ENCODE data around the gene GMEB2.
"Not testable (repeated sequence)": the region's sequence is repeated elsewhere in the genome, so short reads cannot be mapped to it uniquely, and the experiment has no call there.

Gene GMEB2

DNA sequence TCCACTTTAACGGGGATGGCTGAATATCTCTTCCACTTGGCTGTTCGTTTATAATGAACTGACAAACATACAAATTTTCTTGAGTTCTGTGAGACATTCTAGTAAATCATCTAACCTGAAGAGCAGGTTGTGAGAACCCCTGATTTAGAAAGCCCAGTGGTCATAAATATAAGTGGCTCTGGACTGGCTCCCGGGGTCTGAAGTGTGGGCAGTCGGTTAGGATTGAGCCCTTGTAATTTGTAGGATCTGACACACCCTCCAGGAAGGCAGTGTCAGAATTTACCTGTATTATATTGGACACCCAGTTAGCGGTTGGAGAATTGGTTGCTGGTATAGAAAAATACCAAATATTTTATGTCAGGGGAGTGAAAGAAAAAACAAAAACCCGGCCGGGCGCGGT lies 6.8 kb upstream of the GMEB2 start:
- no peaks in the 10 kb centered on the region for H3K9me3 ChIP-seq (ENCODE audit: insufficient read depth, low read depth, low read length)
- H3K9ac ChIP-seq (ENCODE audit: low read depth, low read length): no peak overlapping the region
- WGBS: 95% methylated on average over 9 of the region's 9 CpGs
- H3K4me3 ChIP-seq (ENCODE audit: low read length): no peak overlapping the region
- no peaks in the 10 kb centered on the region for H3K36me3 ChIP-seq (ENCODE audit: insufficient read depth, low read length)
- no peak overlapping the region for H3K27ac ChIP-seq (ENCODE audit: low read depth, low read length)
- H3K27me3 ChIP-seq (ENCODE audit: insufficient read depth, low read length): no peaks in the 10 kb centered on the region
- H3K4me1 ChIP-seq (ENCODE audit: insufficient read depth, low read length): no peaks in the 10 kb centered on the region

DNA sequence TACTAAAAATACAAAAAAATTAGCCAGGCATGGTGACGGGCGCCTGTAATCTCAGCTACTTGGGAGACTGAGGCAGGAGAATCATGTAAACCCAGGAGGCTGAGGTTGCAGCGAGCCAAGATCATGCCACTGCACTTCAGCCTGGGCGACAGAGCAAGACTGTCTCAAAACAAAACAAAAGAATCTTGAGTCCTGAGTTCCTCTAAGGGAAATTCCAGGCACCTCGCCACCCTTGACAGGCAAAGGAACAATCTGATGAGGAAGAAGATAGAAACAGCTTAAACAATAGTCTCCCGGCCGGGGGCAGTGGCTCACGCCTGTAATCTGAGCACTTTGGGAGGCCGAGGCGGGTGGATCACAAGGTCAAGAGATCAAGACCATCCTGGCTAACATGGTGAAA lies 4.5 kb upstream of the GMEB2 start:
- not testable (repeated sequence) for H3K9ac ChIP-seq (ENCODE audit: low read depth, low read length); H3K27me3 ChIP-seq (ENCODE audit: insufficient read depth, low read length); H3K36me3 ChIP-seq (ENCODE audit: insufficient read depth, low read length); H3K27ac ChIP-seq (ENCODE audit: low read depth, low read length); H3K4me1 ChIP-seq (ENCODE audit: insufficient read depth, low read length); H3K4me3 ChIP-seq (ENCODE audit: low read length); H3K9me3 ChIP-seq (ENCODE audit: insufficient read depth, low read depth, low read length)
- WGBS: 73% methylated on average over 10 of the region's 10 CpGs

DNA sequence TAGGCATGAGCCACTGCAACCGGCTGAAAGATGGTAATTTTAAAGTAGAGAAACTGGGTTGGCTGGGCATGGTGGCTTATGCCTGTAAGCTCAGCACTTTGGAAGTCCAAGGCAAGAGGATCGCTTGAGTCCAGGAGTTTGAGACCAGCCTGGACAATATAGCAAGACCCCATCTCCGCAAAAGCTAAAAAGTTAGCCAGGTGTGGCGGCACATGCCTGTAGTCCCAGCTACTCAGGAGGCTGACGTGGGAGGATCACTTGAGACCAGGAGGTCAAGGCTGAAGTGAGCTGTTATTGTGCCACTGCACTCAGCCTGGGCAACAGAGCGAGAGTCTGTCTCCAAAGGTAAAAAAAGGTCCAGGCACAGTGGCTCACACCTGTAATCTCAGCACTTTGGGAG lies 4.1 kb upstream of the GMEB2 start:
- H3K27ac ChIP-seq (ENCODE audit: low read depth, low read length); H3K4me1 ChIP-seq (ENCODE audit: insufficient read depth, low read length); H3K4me3 ChIP-seq (ENCODE audit: low read length); H3K36me3 ChIP-seq (ENCODE audit: insufficient read depth, low read length); H3K9me3 ChIP-seq (ENCODE audit: insufficient read depth, low read depth, low read length); H3K9ac ChIP-seq (ENCODE audit: low read depth, low read length); H3K27me3 ChIP-seq (ENCODE audit: insufficient read depth, low read length): not testable (repeated sequence)
- 93% methylated on average over 6 of the region's 6 CpGs for WGBS

DNA sequence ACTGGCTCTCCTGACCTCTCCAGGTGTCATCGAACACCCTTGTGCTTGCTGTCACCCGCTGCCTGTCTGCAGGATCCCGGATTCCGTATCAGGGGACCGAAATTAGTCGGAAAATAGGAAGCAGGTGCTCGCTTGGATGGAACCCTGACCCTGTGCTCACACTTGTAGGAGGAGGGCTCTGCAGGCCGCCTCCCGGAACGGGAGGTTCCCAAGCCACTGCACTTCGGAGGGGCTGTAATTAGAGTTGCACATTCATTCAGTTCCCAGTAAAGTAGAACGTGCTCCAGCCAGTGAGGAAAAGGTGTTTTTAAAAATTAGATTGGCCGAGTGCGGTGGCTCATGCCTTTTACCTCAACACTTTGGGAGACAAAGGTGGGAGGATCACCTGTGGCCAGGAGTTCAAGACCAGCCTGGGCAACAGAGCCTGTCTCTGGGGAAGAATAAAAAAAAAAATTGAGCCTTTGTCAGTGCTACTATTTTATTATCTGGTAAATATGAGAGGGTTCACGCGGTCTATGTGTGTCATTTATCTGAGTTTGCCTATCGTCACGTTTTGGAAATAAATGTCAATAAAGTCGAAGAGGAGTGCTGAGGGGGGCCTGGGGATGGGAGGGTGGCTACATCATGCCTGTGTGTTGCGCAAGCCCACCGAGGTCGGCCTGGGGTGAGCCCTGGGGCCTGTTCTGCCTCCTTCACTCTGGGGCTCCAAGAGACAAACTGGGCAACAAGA lies 1.5 kb upstream of the GMEB2 start:
- Histone ChIP-seq H3K9ac (ENCODE audit: low read depth, low read length) (no peak overlapping the region), H3K9me3 (ENCODE audit: insufficient read depth, low read depth, low read length) (no peaks in the 10 kb centered on the region), H3K36me3 (ENCODE audit: insufficient read depth, low read length) (no peaks in the 10 kb centered on the region), H3K4me3 (ENCODE audit: low read length) (peak overlapping the region; percentile 91), H3K27me3 (ENCODE audit: insufficient read depth, low read length) (no peaks in the 10 kb centered on the region), H3K27ac (ENCODE audit: low read depth, low read length) (no peak overlapping the region), H3K4me1 (ENCODE audit: insufficient read depth, low read length) (no peaks in the 10 kb centered on the region)
- WGBS: 82% methylated on average over 22 of the region's 22 CpGs

DNA sequence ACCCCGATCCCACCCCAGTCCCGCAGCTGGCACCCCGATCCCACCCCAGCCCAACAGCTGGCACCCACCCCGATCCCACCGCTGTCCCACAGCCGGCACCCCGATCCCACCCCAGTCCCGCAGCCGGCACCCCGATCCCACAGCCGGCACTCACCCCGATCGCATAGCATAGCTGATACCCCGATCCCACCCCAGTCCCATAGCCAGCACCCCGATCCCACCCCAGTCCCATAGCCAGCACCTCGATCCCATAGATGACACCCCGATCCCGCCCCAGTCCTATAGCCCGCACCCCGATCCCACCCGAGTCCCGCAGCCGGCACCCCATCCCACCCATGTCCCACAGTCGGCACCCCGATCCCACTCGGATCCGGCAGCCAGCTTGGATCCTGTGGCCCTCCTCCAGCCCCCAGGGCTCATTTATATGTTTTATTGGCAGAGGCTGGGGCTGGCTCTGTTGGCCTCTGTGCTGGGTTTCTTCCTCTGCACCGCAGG lies 897 bp upstream of the GMEB2 start:
- WGBS: 72% methylated on average over 28 of the region's 28 CpGs
- Histone ChIP-seq H3K9ac (ENCODE audit: low read depth, low read length) (no peak overlapping the region), H3K27ac (ENCODE audit: low read depth, low read length) (no peak overlapping the region), H3K27me3 (ENCODE audit: insufficient read depth, low read length) (no peaks in the 10 kb centered on the region), H3K9me3 (ENCODE audit: insufficient read depth, low read depth, low read length) (no peaks in the 10 kb centered on the region), H3K4me3 (ENCODE audit: low read length) (peak overlapping the region; percentile 91), H3K36me3 (ENCODE audit: insufficient read depth, low read length) (no peaks in the 10 kb centered on the region), H3K4me1 (ENCODE audit: insufficient read depth, low read length) (no peaks in the 10 kb centered on the region)

DNA sequence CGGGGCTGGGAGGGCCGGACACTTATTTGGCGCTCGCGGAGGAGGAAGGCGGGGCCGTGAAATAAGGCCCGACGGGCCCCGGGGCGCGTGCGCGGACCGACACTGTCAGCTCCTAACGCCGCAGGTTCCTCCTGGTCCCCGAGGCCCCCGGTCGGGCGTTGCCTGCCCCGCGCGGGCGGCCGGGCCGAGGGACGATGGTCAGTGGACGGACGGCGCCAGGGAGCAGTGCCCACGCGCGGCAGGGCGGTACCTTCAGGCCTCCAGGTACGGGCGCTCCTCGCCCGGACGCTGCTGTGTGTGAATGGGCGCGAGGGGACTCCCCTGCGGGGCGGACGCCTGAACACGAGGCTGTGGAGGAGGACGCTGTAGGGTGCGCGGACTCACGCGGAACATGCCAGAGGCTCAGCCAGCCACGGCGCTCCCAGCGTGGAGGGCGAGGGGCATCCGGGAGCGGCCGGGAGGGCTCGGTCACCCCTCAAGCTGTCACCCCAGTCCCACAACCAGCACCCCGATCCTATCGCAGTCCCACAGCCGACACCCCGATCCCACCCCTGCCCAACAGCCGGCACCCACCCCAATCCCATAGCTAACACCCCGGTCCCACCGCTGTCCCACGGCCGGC lies 339 bp upstream of the GMEB2 start:
- WGBS: 4% methylated on average over 68 of the region's 68 CpGs
- Histone ChIP-seq H3K27me3 (ENCODE audit: insufficient read depth, low read length) (no peaks in the 10 kb centered on the region), H3K36me3 (ENCODE audit: insufficient read depth, low read length) (no peaks in the 10 kb centered on the region), H3K9ac (ENCODE audit: low read depth, low read length) (peak overlapping the region; percentile 85), H3K9me3 (ENCODE audit: insufficient read depth, low read depth, low read length) (no peaks in the 10 kb centered on the region), H3K4me1 (ENCODE audit: insufficient read depth, low read length) (no peaks in the 10 kb centered on the region), H3K27ac (ENCODE audit: low read depth, low read length) (peak overlapping the region; percentile 53; the same call in 1 of the 2 replicates), H3K4me3 (ENCODE audit: low read length) (peak overlapping the region; percentile 91)

DNA sequence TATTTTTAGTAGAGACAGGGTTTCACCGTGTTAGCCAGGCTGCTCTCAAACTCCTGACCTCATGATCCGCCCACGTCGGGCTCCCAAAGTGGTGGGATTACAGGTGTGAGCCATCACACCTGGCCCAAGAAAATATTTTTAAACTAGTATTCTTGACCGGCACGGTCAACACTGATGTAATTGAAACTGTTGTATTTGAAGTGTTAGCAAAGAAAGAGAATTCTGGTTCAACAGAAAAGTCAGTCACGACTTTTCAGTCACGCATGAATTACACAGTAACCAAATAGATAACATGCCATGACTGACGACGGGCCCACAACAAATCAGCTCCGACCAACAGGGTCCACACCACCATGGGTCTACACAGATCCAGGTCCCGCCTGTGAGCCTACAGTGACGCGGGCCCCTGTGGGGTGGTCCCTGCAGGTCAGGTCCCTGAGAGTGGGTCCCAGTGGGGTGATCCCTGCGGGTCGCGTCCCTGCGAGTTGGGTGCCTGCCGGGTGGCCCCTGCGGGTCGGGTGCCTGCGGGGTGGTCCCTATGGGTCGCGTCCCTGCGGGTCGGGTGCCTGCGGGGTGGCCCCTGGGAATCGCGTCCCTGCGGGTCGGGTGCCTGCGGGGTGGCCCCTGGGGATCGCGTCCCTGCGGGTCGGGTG lies 1.0 kb downstream of the GMEB2 start:
- H3K4me3 ChIP-seq (ENCODE audit: low read length): peak overlapping the region; percentile 80
- H3K27me3 ChIP-seq (ENCODE audit: insufficient read depth, low read length): no peaks in the 10 kb centered on the region
- WGBS: 25% methylated on average over 36 of the region's 36 CpGs
- H3K27ac ChIP-seq (ENCODE audit: low read depth, low read length): peak overlapping the region; percentile 91
- peak overlapping the region; percentile 94 for H3K9ac ChIP-seq (ENCODE audit: low read depth, low read length)
- H3K9me3 ChIP-seq (ENCODE audit: insufficient read depth, low read depth, low read length): no peaks in the 10 kb centered on the region
- no peaks in the 10 kb centered on the region for H3K4me1 ChIP-seq (ENCODE audit: insufficient read depth, low read length)
- H3K36me3 ChIP-seq (ENCODE audit: insufficient read depth, low read length): no peaks in the 10 kb centered on the region

DNA sequence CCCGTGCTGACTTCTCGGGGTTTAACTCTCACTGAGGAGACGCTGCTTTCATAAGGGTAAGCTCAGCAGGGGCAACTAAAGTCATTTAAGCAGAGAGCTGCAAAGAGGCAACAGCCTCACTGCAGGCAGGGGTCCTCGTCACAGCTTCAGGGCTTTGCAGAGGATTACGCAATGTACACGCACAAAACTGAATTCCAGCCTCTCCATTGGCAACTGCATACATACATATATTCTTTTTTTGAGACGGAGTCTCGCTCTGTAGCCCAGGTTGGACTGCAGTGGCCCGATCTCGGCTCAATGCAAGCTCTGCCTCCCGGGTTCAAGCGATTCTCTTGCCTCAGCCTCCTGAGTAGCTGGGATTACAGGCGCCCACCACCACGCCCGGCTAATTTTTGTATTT lies 2.4 kb downstream of the GMEB2 start:
- no peak overlapping the region for H3K27ac ChIP-seq (ENCODE audit: low read depth, low read length)
- H3K9me3 ChIP-seq (ENCODE audit: insufficient read depth, low read depth, low read length): no peaks in the 10 kb centered on the region
- no peak overlapping the region for H3K9ac ChIP-seq (ENCODE audit: low read depth, low read length)
- no peak overlapping the region for H3K4me3 ChIP-seq (ENCODE audit: low read length)
- no peaks in the 10 kb centered on the region for H3K4me1 ChIP-seq (ENCODE audit: insufficient read depth, low read length)
- H3K36me3 ChIP-seq (ENCODE audit: insufficient read depth, low read length): no peaks in the 10 kb centered on the region
- WGBS: 89% methylated on average over 15 of the region's 15 CpGs
- H3K27me3 ChIP-seq (ENCODE audit: insufficient read depth, low read length): no peaks in the 10 kb centered on the region

DNA sequence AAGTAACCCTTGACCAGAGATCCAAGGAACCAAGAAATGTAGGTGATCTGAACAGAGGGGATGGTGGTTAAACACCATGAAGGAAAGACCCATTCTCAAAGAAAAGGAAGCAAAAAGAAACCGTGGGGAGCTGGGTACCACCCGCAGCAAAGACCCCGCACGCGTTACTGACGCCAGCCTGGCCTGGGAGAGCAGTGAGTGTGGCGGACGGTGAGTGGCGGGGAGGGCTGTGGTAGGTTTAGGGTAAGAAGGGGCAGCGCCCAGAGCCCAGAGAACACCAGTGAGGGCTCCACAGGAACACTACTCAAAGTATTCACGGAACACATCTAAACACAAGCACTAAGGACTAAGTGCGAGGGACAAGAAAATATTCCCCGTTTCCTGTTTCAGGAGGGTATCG lies 4.2 kb downstream of the GMEB2 start:
- Histone ChIP-seq H3K4me3 (ENCODE audit: low read length) (no peak overlapping the region), H3K4me1 (ENCODE audit: insufficient read depth, low read length) (no peaks in the 10 kb centered on the region)
- WGBS: 95% methylated on average over 13 of the region's 14 CpGs

DNA sequence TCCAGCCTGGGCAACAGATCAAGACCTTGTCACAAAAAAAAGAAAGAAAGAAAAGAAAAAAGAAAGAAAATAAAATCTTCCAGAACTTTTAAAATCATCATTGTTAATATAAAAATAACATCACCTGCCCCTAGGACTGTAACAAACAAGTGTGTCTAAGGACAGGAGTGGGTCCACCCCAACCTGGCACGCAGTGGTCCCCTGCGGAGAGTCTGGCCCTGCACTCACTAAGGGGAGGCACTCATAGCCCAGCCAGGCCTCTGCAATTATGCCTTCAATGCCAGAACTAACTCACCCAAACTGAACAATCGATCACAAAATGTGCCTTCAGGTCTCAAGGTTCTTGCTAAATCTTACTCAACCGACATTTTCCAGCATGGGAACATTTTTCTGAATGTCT lies 4.8 kb downstream of the GMEB2 start:
- Histone ChIP-seq H3K27ac (ENCODE audit: low read depth, low read length) (no peak overlapping the region), H3K9me3 (ENCODE audit: insufficient read depth, low read depth, low read length) (no peaks in the 10 kb centered on the region), H3K27me3 (ENCODE audit: insufficient read depth, low read length) (no peaks in the 10 kb centered on the region), H3K4me3 (ENCODE audit: low read length) (no peak overlapping the region), H3K9ac (ENCODE audit: low read depth, low read length) (no peak overlapping the region), H3K36me3 (ENCODE audit: insufficient read depth, low read length) (peaks cover 17% of the 10 kb centered on the region), H3K4me1 (ENCODE audit: insufficient read depth, low read length) (no peaks in the 10 kb centered on the region)
- WGBS: 92% methylated on average over 4 of the region's 4 CpGs

More for the DNA sequence above, 4.2 kb downstream of the GMEB2 start:
- H3K36me3 ChIP-seq (ENCODE audit: insufficient read depth, low read length): peaks cover 11% of the 10 kb centered on the region
- H3K9ac ChIP-seq (ENCODE audit: low read depth, low read length): no peak overlapping the region
- H3K27ac ChIP-seq (ENCODE audit: low read depth, low read length): no peak overlapping the region
- no peaks in the 10 kb centered on the region for H3K9me3 ChIP-seq (ENCODE audit: insufficient read depth, low read depth, low read length)
- no peaks in the 10 kb centered on the region for H3K27me3 ChIP-seq (ENCODE audit: insufficient read depth, low read length)

DNA sequence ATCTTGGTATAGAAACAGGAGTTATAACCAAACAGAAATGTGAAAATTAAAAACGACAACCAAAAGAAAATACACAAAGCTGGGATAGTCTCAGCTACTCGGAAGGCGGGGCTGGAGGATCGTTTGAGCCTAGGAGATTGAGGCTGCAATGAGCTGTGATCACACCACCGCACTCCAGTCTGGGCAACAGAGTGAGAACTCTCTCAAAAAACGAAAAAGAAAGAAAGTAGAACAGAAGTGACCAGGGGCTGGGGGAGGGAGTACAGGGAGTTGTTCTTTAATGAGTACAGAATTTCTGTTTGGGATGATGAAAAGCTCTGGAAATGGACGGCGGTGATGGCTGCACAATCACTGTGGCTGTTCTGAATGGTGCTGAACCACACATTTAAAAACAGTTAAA lies 5.9 kb downstream of the GMEB2 start:
- no peaks in the 10 kb centered on the region for H3K9me3 ChIP-seq (ENCODE audit: insufficient read depth, low read depth, low read length)
- H3K36me3 ChIP-seq (ENCODE audit: insufficient read depth, low read length): peaks cover 26% of the 10 kb centered on the region
- 93% methylated on average over 8 of the region's 8 CpGs for WGBS

More for the DNA sequence above, 5.9 kb downstream of the GMEB2 start:
- Histone ChIP-seq H3K27ac (ENCODE audit: low read depth, low read length) (no peak overlapping the region), H3K9ac (ENCODE audit: low read depth, low read length) (no peak overlapping the region), H3K4me1 (ENCODE audit: insufficient read depth, low read length) (no peaks in the 10 kb centered on the region), H3K27me3 (ENCODE audit: insufficient read depth, low read length) (no peaks in the 10 kb centered on the region), H3K4me3 (ENCODE audit: low read length) (no peak overlapping the region)
